K562 (cell line): ENCODE data around the gene BCL3. TPM values are rescaled to one million over a fixed set of nuclear protein-coding genes. Genes with fewer than 3 reads are reported as not detected.

Experiments
- ADNP ChIP-seq: fragments of 200-800 bp; sonication (Bioruptor generic); IDR thresholded peaks from 2 replicates; pipeline ENCODE4 v1.6.1; 2016; ENCODE audit warnings: missing genetic modification characterization, missing compliant biosample characterization
- ARHGAP35 ChIP-seq: fragments of 450-650 bp; IDR thresholded peaks from 2 replicates; pipeline ENCODE4 v1.6.1; 2018; ENCODE audit not compliant: partially characterized antibody
- ARID1B ChIP-seq: fragments of 450-650 bp; IDR thresholded peaks from 2 replicates; pipeline ENCODE4 v1.6.1; 2016; ENCODE audit warnings: antibody characterized with exemption, mild to moderate bottlenecking, inconsistent platforms
- ATF7 ChIP-seq: fragments of 450-650 bp; IDR thresholded peaks from 2 replicates; pipeline ENCODE4 v1.7.1; 2014; ENCODE audit warnings: mild to moderate bottlenecking, moderate library complexity
- CBX1 ChIP-seq: sonication (generic); IDR thresholded peaks from 2 replicates; pipeline ENCODE4 v1.6.1; 2016; ENCODE audit warnings: antibody characterized with exemption, low read depth, mild to moderate bottlenecking
- CSDE1 ChIP-seq, 2 experiments: fragments of 450-650 bp; IDR thresholded peaks; 2 replicates each; pipeline ENCODE4 v1.6.1; 2016; ENCODE audit warnings: mild to moderate bottlenecking in 1 of 2
- HMGN3 ChIP-seq: IDR thresholded peaks from 2 replicates; pipeline ENCODE4 v1.6.1; 2011; ENCODE audit warnings: borderline replicate concordance, low read depth, mild to moderate bottlenecking, mixed read lengths, low read length; ENCODE audit not compliant: insufficient read length; ENCODE audit errors: extremely low read depth
- JUND ChIP-seq, 2 experiments: IDR thresholded peaks; 2 replicates in 1 of 2; 3 replicates in 1 of 2; pipeline ENCODE4 v1.6.1; 2011; ENCODE audit warnings: borderline replicate concordance in 2 of 2, low read depth in 2 of 2, low read length in 2 of 2, improper control_type of control experiment in 1 of 2, missing biosample characterization in 1 of 2, missing genetic modification characterization in 1 of 2, missing genetic modification reagents in 1 of 2
- MEIS2 ChIP-seq: fragments of 450-650 bp; IDR thresholded peaks from 2 replicates; pipeline ENCODE4 v1.6.1; 2014; ENCODE audit warnings: mild to moderate bottlenecking; ENCODE audit not compliant: partially characterized antibody
- NCOR1 ChIP-seq: fragments of 450-650 bp; IDR thresholded peaks from 2 replicates; pipeline ENCODE4 v1.6.1; 2016; ENCODE audit warnings: mild to moderate bottlenecking, moderate library complexity
- NFE2L1 ChIP-seq: fragments of 450-650 bp; IDR thresholded peaks from 2 replicates; pipeline ENCODE4 v1.6.1; 2016; ENCODE audit warnings: missing genetic modification characterization, low read depth, mild to moderate bottlenecking, missing compliant biosample characterization, moderate library complexity, borderline replicate concordance
- NR2C1 ChIP-seq, 2 experiments: fragments of 450-650 bp; IDR thresholded peaks; 2 replicates each; pipeline ENCODE4 v1.6.1; 2017; ENCODE audit warnings: mild to moderate bottlenecking in 2 of 2, antibody characterized with exemption in 1 of 2, inconsistent platforms in 1 of 2, missing compliant biosample characterization in 1 of 2, missing genetic modification characterization in 1 of 2
- PKNOX1 ChIP-seq: fragments of 450-650 bp; IDR thresholded peaks from 2 replicates; pipeline ENCODE4 v1.6.1; 2016
- RAD21 ChIP-seq, 2 experiments: fragments of 250-450 bp in 1 of 2; fragments of 450-650 bp in 1 of 2; sonication (Bioruptor Pico) in 1 of 2; formaldehyde crosslinking in 1 of 2; IDR thresholded peaks in 1 of 2; conservative IDR thresholded peaks in 1 of 2; 2 replicates each; pipeline versions ENCODE4 v1.4.0 to v1.8.0; 2020 to 2022; ENCODE audit warnings: mild to moderate bottlenecking in 2 of 2, moderate library complexity in 1 of 2
- RB1 ChIP-seq: fragments of 450-650 bp; IDR thresholded peaks from 2 replicates; pipeline ENCODE4 v1.6.1; 2017; ENCODE audit warnings: low read depth, mild to moderate bottlenecking
- RBFOX2 ChIP-seq: fragments of 200-400 bp; formaldehyde crosslinking; IDR thresholded peaks from 2 replicates; pipeline ENCODE4 v1.6.1; 2017; ENCODE audit warnings: low read depth, mild to moderate bottlenecking, low read length, moderate library complexity
- RCOR1 ChIP-seq, 2 experiments: IDR thresholded peaks; 2 replicates each; pipeline ENCODE4 v1.6.1; 2012; ENCODE audit warnings: low read depth in 2 of 2, low read length in 2 of 2, borderline replicate concordance in 1 of 2, improper control_type of control experiment in 1 of 2
- SMARCE1 ChIP-seq: fragments of 450-650 bp; IDR thresholded peaks from 2 replicates; pipeline ENCODE4 v1.7.1; 2016; ENCODE audit warnings: mild to moderate bottlenecking
- SPI1 ChIP-seq: IDR thresholded peaks from 2 replicates; pipeline ENCODE4 v1.6.1; 2011; ENCODE audit warnings: low read depth, low read length, control low read depth, borderline replicate concordance
- YBX1 ChIP-seq: fragments of 450-650 bp; IDR thresholded peaks from 2 replicates; pipeline ENCODE4 v1.7.1; 2016; ENCODE audit warnings: mild to moderate bottlenecking
- ZKSCAN1 ChIP-seq: fragments of 150-350 bp; IDR thresholded peaks from 2 replicates; pipeline ENCODE4 v1.6.1; 2016; ENCODE audit warnings: low read depth, low read length
- ZNF316 ChIP-seq: fragments of 450-650 bp; IDR thresholded peaks from 2 replicates; pipeline ENCODE4 v1.6.1; 2016
- ZNF436 ChIP-seq: fragments of 250-450, 450-650 bp; sonication (Bioruptor Pico); formaldehyde crosslinking; IDR thresholded peaks from 2 replicates; pipeline ENCODE4 v1.7.0; 2020; ENCODE audit warnings: mild to moderate bottlenecking
- ZNF551 ChIP-seq: fragments of 250-450 bp; sonication (Bioruptor Pico); IDR thresholded peaks from 2 replicates; pipeline ENCODE4 v1.5.0; 2021; ENCODE audit warnings: mild to moderate bottlenecking, moderate library complexity
- ZNF830 ChIP-seq: fragments of 250-450 bp; sonication (Bioruptor Pico); IDR thresholded peaks from 2 replicates; pipeline ENCODE4 v1.5.0; 2021; ENCODE audit warnings: mild to moderate bottlenecking
- polyA plus RNA-seq, 8 experiments: library from polyadenylated mRNA; depleted of rRNA in 4 of 8; stranded (reverse) in 5 of 8; unstranded in 3 of 8; fragments of >200 nt; fragmentation: Nextera tagmentation in 2 of 8; fragmentation: Illumina TruSeq in 1 of 8; extraction: Ambion mirVana in 2 of 8; extraction: Trizol in 1 of 8; gene quantifications; 2 replicates each; pipeline versions ENCODE4 v1.2.1 to v1.2.3, GENCODE V29; 2011 to 2014; ENCODE audit warnings: inconsistent platforms in 1 of 8, missing spikeins in 1 of 8
- total RNA-seq, 7 experiments: library from RNA; depleted of rRNA in 6 of 7; stranded (reverse); fragments of >200 nt in 6 of 7; fragmentation: Illumina TruSeq in 2 of 7; extraction: Trizol in 2 of 7; gene quantifications; 2 replicates each; pipeline versions ENCODE4 v1.2.1 to v1.2.3, GENCODE V29; 2011 to 2021; ENCODE audit warnings: low replicate concordance in 1 of 7
- TF ChIP-seq, protein P1 (sequence below): fragments of 450-650 bp; conservative IDR thresholded peaks from 2 replicates; pipeline ENCODE4 v1.6.1; 2016; ENCODE audit warnings: missing genetic modification characterization, low read depth, mild to moderate bottlenecking, control low read depth, missing compliant biosample characterization

Gene BCL3
- total and polyA plus RNA-seq, 9 of the 15 experiments (the other 6 are each of a cell fraction or from before 2014, with no cell fraction given), result 0.03 to 2.4 (median 0.50) TPM; not detected in 1

GRCh38 chr19:44746946-44747738, 1.4 kb upstream of the BCL3 start (continued):
- TF ChIP-seq ZNF551 (no peak), CSDE1 (IDR thresholded peaks at IDR 0.05) (no peak), RAD21 (CRISPR knock-in tag; conservative IDR thresholded peaks at IDR 0.05 in 1 of 2, IDR thresholded peaks at IDR 0.05 in 1 of 2) (no peak), ZNF316 (peak; percentile 31; the same call in 1 of the 2 replicates), YBX1 (no peak), RBFOX2 (peak; percentile 54), ARHGAP35 (no peak), ADNP (peak; percentile 66), NCOR1 (peak; percentile 39; the same call in 1 of the 2 replicates), NR2C1 (IDR thresholded peaks at IDR 0.05) (no peak), NR2C1 (tag; IDR thresholded peaks at IDR 0.05) (0 out of 2 replicates have a peak, but pooled peaks have one; percentile 6), RCOR1 (IDR thresholded peaks at IDR 0.05; ENCODE audit: borderline replicate concordance in 1 of 2, low read depth in 2 of 2, low read length in 2 of 2) (0 out of 4 replicates have a peak, but pooled peaks of 1 of the 2 experiments have one; percentile 64), ZNF830 (CRISPR knock-in tag) (no peak), SMARCE1 (0 out of 2 replicates have a peak, but pooled peaks have one; percentile 23), JUND (IDR thresholded peaks at IDR 0.05; ENCODE audit: borderline replicate concordance, low read depth, low read length) (peak; percentile 85), JUND (tag; IDR thresholded peaks at IDR 0.05; ENCODE audit: borderline replicate concordance, low read depth, low read length) (peak; percentile 67; the same call in 1 of the 3 replicates), CBX1 (0 out of 2 replicates have a peak, but pooled peaks have one; percentile 65), PKNOX1 (peak; percentile 41), ATF7 (peak; percentile 55; the same call in 1 of the 2 replicates), ARID1B (peak; percentile 15; the same call in 1 of the 2 replicates), ZNF436 (CRISPR knock-in tag) (no peak), NFE2L1 (tag) (no peak), ZKSCAN1 (0 out of 2 replicates have a peak, but pooled peaks have one; percentile 1), SPI1 (peak; percentile 82; the same call in 1 of the 2 replicates), RB1 (peak; percentile 60; the same call in 1 of the 2 replicates), MEIS2 (peak; percentile 21), HMGN3 (peak; percentile 70)
- TF ChIP-seq, protein P1, sequence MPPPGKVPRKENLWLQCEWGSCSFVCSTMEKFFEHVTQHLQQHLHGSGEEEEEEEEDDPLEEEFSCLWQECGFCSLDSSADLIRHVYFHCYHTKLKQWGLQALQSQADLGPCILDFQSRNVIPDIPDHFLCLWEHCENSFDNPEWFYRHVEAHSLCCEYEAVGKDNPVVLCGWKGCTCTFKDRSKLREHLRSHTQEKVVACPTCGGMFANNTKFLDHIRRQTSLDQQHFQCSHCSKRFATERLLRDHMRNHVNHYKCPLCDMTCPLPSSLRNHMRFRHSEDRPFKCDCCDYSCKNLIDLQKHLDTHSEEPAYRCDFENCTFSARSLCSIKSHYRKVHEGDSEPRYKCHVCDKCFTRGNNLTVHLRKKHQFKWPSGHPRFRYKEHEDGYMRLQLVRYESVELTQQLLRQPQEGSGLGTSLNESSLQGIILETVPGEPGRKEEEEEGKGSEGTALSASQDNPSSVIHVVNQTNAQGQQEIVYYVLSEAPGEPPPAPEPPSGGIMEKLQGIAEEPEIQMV (tag), result no peak
